Measurements from ENCODE around the gene DMRT1.
"Not testable (repeated sequence)": the region's sequence is repeated elsewhere in the genome, so short reads cannot be mapped to it uniquely, and the experiment has no call there.

Gene DMRT1

DNA sequence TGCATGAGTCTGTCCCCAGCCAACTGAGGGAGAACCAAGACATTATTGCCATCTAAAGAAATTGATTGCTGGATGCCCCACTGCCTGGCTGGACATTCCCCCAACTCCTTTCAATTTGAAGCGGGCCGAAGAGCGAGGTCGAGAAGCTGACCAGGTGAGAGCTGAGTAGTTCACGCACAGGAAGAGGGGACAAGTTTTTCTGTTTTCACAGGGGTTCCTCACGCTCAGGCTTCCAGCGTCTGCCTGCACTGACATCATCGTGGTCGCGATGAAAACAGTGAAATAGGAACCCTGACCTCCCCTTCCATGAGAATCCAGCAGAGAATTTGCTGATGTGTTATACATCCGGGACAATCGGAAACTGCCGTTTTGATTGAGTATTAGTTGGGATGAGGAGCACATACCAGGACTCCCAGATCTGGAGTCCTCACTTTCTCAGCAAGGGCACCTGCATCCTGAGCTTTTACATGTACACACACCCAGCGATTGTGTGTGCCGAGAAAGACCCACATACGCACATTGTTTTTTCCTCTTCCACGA, 131.9 kb downstream of the DMRT1 start:
- no peak for DNase-seq

GRCh38 chr9:974031-974995, 132.8 kb downstream of the DMRT1 start:
- DNase-seq, result no peak

DNA sequence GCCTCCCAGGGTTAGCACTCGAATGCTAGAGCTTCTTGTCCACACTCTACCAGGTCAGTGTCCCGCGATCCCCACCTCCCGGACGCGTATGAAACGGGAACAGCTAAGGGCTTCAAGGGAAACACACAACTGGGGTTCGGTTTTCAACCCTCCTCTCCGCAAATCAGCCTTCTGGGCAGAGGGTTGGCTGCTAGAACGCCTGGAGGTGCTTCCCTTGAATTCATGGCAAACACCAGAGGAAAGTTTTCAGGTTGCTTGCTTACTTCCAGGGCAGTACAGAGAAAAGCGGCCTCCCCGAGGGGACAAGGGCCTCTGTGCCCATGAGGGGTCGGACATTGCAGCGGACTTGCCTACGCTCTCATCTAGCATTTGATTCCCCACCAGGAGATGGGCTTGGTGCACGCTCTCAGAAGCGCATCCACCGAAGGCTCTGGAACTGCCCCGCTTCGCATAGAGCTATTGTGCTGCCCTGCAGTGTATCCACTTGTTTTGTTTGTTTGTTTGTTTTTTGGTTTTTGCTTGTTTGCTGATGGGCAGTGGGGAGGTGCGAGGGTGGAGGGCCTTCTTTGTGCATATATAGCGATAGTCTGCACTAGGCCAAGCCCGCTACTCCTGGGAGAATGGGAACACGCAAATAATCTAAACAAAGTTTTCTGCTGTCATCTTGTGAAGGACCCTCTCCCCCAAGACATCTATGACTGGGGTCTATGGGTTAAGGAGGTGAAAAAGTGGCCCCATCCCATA, 133.7 kb downstream of the DMRT1 start:
- DNase-seq, result no peak

DNA sequence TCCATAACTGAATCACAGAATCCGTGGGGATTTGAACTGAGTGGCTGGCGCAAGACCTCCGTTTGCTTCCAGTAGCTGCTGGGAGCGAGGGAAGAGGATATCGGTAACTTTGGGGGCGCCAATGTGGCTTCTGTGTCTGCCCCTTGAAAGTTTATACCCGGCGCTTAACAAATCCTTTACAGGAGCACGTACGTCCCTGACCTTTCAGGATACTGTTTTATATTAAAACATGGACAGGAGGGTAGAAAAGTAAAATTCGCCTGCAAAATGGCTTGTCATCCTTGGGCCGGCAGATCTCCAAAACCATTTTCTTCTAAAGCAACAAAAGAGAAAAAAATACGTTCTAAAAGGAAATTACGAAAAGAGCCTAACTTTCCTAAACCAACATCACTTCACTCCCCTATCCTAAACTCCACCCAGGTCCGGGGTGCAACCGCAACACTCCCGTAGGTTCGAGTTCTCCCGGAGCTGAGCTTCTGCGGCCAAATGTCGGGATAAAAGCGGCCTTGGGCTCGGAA, 134.3 kb downstream of the DMRT1 start:
- no peak for DNase-seq

GRCh38 chr9:976258-976942, 134.9 kb downstream of the DMRT1 start, which contains the start of gene DMRT3:
Gene DMRT3 (plus strand): TSS chr9:976655. CDS start chr9:977002, 347 bp downstream.
- no peak for DNase-seq

GRCh38 chr9:976943-977837, 135.7 kb downstream of the DMRT1 start:
- DNase-seq, result no peak

- DNase-seq, result no peak
These were observed 136.6 kb downstream of the DMRT1 start for GRCh38 chr9:977838-978830.

DNA sequence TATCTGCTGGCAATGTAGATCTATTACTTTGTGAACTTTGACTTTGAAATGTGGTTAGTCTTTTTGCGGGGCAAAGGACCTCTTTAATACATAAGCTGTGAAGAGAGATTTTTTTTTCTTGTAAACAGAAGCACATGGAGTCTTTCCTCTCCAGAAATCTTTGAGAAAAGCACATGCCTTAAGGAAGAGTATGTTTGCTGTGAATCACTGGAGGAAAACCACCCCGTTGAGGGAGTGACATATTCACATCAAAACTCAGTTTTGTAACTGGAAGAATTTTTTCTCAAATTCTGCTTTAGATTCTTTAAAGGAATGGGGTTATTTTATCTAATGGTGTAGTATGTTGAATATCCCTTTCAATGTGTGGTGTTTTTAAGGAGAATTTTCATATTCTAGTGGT, 138.5 kb downstream of the DMRT1 start:
- no peak for DNase-seq

DNA sequence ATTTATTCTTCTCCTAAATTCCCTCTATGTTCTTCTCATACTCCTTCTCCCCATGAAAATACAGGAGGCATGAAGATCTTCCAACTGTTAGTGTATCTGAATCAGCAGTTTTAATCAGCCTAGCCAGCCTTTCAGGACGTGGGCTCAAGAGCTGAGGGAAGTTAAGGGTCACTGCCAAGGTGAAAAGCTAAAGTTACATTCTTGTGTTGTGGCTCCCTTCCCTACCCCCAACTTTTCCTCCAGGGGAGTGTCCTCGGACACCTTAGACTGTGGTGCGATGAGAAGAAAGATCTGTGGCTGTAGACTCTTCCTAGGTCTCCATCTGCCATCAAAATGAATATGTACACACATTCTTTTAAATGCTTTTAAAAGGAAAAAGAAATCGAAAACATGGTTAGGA, 139.1 kb downstream of the DMRT1 start:
- no peak for DNase-seq

DNA sequence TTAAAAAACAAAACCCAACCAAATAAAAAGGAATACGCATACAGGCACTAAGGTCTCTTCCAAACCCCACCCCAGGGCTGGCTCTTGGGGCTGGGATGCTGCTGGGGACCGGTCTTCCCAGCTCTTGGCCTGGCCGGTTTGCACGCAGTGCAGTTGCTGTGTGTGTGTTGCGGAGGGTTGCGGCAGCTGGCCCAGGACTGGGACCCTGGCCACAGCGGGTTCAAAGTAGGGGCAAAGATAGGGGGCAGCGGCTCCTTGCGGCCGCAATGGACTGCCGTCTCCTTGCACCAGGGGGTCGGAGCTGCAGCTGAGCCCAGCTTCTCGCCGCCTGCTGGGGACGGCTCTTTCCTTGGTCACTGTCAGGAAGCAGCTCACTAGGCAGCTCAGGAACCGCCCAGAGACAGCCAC, 140.0 kb downstream of the DMRT1 start:
- DNase-seq, result no peak

- DNase-seq, result no peak
These were observed 141.1 kb downstream of the DMRT1 start for GRCh38 chr9:982394-983230.

DNA sequence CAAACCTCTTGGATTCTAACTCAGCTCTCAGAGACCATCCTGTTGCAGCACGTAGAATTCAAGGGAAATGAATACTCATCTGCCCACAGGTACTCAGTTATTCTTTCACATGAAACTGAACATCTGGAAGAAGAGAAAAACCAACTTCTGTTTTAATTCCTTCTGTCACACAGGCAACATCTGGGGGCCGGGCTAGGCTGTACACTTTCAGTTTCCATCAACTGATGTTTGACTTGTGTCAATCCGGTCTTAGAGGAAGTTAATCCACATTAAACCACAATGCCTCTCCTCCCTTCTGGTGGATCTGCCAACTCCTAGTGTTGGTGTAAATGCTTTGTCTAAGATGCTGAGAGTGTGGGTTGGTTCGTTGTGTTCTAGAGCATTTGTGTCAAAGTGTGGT, 152.5 kb downstream of the DMRT1 start:
- no peak for DNase-seq

DNA sequence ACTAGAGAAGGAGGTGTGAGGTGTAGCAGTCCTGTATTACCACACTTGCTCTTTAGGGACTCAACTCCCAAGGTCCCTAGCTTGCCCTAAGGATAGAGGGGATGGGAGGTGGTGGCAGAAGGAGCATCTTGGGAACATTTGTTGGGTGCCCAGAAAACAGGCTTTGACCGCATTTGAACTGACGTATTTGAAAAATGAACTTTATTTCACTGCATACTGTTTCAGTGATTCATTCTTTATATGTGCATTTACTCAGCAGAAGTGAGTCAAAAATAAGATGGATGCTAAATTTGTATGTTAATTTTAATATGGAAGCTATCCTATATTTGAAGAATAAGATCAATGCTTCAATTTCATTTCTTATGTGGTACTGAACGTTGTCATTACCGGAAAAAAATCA, 153.7 kb downstream of the DMRT1 start:
- no peak for DNase-seq

- no peak for DNase-seq
These were observed 154.3 kb downstream of the DMRT1 start for GRCh38 chr9:995781-996180.

DNA sequence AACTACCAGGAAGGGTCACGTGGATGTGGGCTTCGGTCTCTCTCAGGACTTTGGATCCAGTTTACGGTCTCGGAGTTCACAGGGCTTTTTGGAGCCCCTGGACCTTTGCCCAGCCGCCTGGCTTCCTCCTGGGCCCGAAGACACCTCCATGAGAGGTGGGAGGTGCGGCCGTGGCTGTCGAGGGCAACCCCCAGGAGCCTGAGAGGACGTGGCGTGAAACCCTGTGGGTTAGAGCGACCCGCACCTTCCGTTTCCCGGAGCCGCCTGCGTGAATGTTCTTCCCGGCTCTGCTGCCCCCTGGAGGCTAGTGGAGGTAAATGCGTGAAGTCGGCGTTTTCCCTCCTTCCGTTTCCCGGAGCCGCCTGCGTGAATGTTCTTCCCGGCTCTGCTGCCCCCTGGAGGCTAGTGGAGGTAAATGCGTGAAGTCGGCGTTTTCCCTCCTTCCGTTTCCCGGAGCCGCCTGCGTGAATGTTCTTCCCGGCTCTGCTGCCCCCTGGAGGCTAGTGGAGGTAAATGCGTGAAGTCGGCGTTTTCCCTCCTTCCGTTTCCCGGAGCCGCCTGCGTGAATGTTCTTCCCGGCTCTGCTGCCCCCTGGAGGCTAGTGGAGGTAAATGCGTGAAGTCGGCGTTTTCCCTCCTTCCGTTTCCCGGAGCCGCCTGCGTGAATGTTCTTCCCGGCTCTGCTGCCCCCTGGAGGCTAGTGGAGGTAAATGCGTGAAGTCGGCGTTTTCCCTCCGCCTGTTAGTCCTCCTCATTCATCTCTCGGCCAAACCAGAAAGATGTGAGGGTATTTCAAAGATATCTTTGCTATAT, 157.0 kb downstream of the DMRT1 start:
- not testable (repeated sequence) for DNase-seq

DNA sequence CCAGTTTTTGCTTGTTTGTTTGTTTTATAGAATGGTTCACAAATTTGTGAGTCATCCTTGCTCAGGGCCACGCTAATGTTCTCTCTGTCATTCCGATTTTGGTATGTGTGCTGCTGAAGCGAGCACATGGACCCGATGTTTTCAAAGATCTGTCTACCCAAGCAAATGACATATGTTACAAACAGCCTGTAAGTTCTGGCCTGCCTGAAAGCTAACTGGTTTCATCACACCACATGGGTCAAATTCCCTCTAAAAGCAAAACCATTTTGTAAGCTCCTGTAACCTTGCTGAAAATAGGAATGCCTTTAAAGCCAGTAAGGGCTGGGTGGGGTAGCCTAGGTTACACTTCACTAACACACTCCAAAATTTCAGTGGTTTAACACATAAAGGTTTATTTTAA, 160.3 kb downstream of the DMRT1 start:
- no peak for DNase-seq

DNA sequence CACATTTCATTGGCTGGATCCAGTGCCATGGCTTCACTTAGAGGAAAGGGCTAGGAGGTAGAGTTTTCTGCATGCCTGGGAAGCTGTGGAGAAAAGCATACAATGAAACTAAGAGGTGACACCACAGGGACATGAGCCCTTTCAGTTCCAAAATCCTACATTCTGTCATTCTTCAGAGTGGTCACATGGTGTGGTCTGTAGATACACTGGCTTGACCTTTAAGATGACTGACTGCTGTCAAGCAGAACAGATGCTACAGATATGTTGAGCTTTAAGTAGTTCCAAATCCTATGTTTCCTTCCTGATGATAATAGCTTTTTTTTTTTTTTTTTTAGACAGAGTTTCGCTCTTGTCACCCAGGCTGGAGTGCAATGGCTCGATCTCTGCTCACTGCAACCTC, 161.2 kb downstream of the DMRT1 start:
- no peak for DNase-seq

- DNase-seq, result no peak
These were observed 163.7 kb downstream of the DMRT1 start for GRCh38 chr9:1005043-1005667.

Data from stimulated activated naive CD4-positive, alpha-beta T cell treated with Interleukin-2 at 50 U/mL for 16 hours (primary cell).